ENCODE data around the gene ITGBL1. TPM values are rescaled to one million over a fixed set of nuclear protein-coding genes. Genes with fewer than 3 reads are reported as not detected.

ITGBL1 gene
- total and polyA plus RNA-seq, 2 of the 8 experiments (the other 6 are each of a cell fraction or from before 2014, with no cell fraction given), result not detected

- Histone ChIP-seq H3K4me1 (replicated peaks in 1 of 4; ENCODE audit: control insufficient read depth in 3 of 4, insufficient read depth in 4 of 4, low read length in 3 of 4) (no peaks in the 10 kb centered on the region), H3K4me2 (ENCODE audit: insufficient read depth in 1 of 2, low read depth in 2 of 2, low read length in 2 of 2) (no peak overlapping the region)
- POLR2A ChIA-PET (ENCODE audit: partially characterized antibody), result no interaction called here
- TF ChIP-seq RNF2 (IDR thresholded peaks at IDR 0.05; ENCODE audit: borderline replicate concordance, low read depth, low read length, missing control alignments, poor library complexity, severe bottlenecking), result no peak
- TF ChIP-seq KDM5A (IDR thresholded peaks at IDR 0.05; ENCODE audit: low read length), result no peak
- TF ChIP-seq GTF2F1 (IDR thresholded peaks at IDR 0.05; ENCODE audit: borderline replicate concordance, low read depth, low read length), result no peak
- TF ChIP-seq EGR1 (IDR thresholded peaks at IDR 0.05; ENCODE audit: borderline replicate concordance, low read depth, low read length), result no peak
- no peak for TF ChIP-seq SP1 (IDR thresholded peaks at IDR 0.05; ENCODE audit: low read depth, low read length)
- no peak for TF ChIP-seq MAX (IDR thresholded peaks at IDR 0.05)
- TF ChIP-seq TAF7 (optimal IDR thresholded peaks at IDR 0.05; ENCODE audit: borderline replicate concordance, low read depth, low read length), result no peak
- TF ChIP-seq E2F6 (IDR thresholded peaks at IDR 0.05), result no peak
- TF ChIP-seq JUND (IDR thresholded peaks at IDR 0.05; ENCODE audit: low read length), result no peak
- no peak for TF ChIP-seq NRF1 (IDR thresholded peaks at IDR 0.05; ENCODE audit: low read depth, low read length)
Observed at GRCh38 chr13:101556676-101557123, 104.2 kb downstream of the ITGBL1 start.

More at GRCh38 chr13:101556676-101557123, 104.2 kb downstream of the ITGBL1 start:
- Histone ChIP-seq H2BK15ac (ENCODE audit: low read length) (no peak overlapping the region), H3K4me3 (ENCODE audit: extremely low read depth in 1 of 4, insufficient read depth in 2 of 4, low read depth in 3 of 4, low read length in 4 of 4) (no peak overlapping the region), H3K79me1 (ENCODE audit: low read depth, low read length) (no peaks in the 10 kb centered on the region), H2BK120ac (replicated peaks; ENCODE audit: low read depth, low read length) (no peak overlapping the region), H2AFZ (ENCODE audit: low read length) (no peak overlapping the region), H4K5ac (ENCODE audit: insufficient read length, low read depth, low read length) (no peak overlapping the region), H3K23ac (ENCODE audit: insufficient read length) (no peak overlapping the region), H3K4ac (replicated peaks; ENCODE audit: insufficient read length, low read depth, low read length) (no peak overlapping the region), H3K23me2 (ENCODE audit: low read depth, low read length) (no peaks in the 10 kb centered on the region), H3K79me2 (ENCODE audit: control insufficient read depth in 1 of 2, insufficient read depth in 2 of 2, low read length in 2 of 2) (no peaks in the 10 kb centered on the region), H3K36me3 (ENCODE audit: control insufficient read depth in 2 of 4, insufficient read depth in 4 of 4, low read length in 3 of 4) (no peaks in the 10 kb centered on the region), H4K20me1 (replicated peaks in 1 of 2; ENCODE audit: control insufficient read depth in 1 of 2, insufficient read depth in 2 of 2, low read length in 2 of 2) (no peaks in the 10 kb centered on the region), H3K27me3 (replicated peaks in 1 of 4; ENCODE audit: control insufficient read depth in 3 of 4, extremely low read depth in 1 of 4, insufficient read depth in 3 of 4, low read length in 3 of 4) (no peaks in the 10 kb centered on the region), H2BK5ac (ENCODE audit: low read depth, low read length) (no peak overlapping the region), H3K9ac (replicated peaks in 1 of 4; ENCODE audit: extremely low read depth in 1 of 4, low read depth in 3 of 4, low read length in 3 of 4) (no peak overlapping the region), H3K9me3 (ENCODE audit: insufficient read depth in 2 of 2, low read depth in 1 of 2, low read length in 1 of 2) (no peaks in the 10 kb centered on the region), H3K18ac (ENCODE audit: extremely low read depth, low read length) (no peak overlapping the region), H2AK5ac (ENCODE audit: low read depth, low read length) (no peak overlapping the region), H4K8ac (ENCODE audit: extremely low read depth, insufficient read depth, low read length) (no peak overlapping the region; the same call in 1 of the 2 replicates), H2BK12ac (ENCODE audit: low read depth, low read length) (no peak overlapping the region), H3K14ac (ENCODE audit: insufficient read length) (no peak overlapping the region), H3K56ac (replicated peaks; ENCODE audit: insufficient read length, low read depth, low read length) (no peak overlapping the region), H4K91ac (replicated peaks; ENCODE audit: insufficient read length, low read length) (no peak overlapping the region), H3K27ac (ENCODE audit: low read depth, low read length) (no peak overlapping the region), H2BK20ac (ENCODE audit: low read length) (no peak overlapping the region)
- CTCF ChIA-PET (ENCODE audit: partially characterized antibody), result no interaction called here
- DNase-seq (ENCODE audit: low read depth in 1 of 2, low spot score in 2 of 2) (no peak), FAIRE-seq (no peak)
- 92% methylated on average over 3 of the region's 3 CpGs; no CpG with 5 or more reads in 1 of the 2 experiments for WGBS, 2 experiments (ENCODE audit: extremely low coverage in 1 of 2, insufficient coverage in 1 of 2, insufficient read length in 1 of 2, insufficient replicate concordance in 2 of 2, low coverage in 1 of 2, low lambda C conversion rate in 2 of 2, missing lambda C conversion rate in 1 of 2)
